GM21515 (cell line): ENCODE data around the gene CCL8.

Source experiments
- ATAC-seq: cut with Tn5 transposase; IDR thresholded peaks from one replicate; pipeline ENCODE4 v1.9.1; 2021; ENCODE audit not compliant: unreplicated experiment

Gene CCL8

GRCh38 chr17:34319039-34319483, at the start of gene CCL8:
TSS of gene CCL8 (plus strand) at chr17:34319435. CDS start at chr17:34319502, 67 bp downstream.
- no peak for ATAC-seq

- no peak for ATAC-seq
Observed at GRCh38 chr17:34269969-34270368, 49.3 kb upstream of the CCL8 start, which contains the start of gene CCL7. TSS of gene CCL7 (plus strand) at chr17:34270221. CDS start at chr17:34270291, 70 bp downstream.

GRCh38 chr17:34275881-34276280, 43.4 kb upstream of the CCL8 start:
- ATAC-seq, result no peak

GRCh38 chr17:34276826-34277225, 42.4 kb upstream of the CCL8 start:
- ATAC-seq, result no peak

GRCh38 chr17:34283571-34283970, 35.7 kb upstream of the CCL8 start:
- ATAC-seq, result no peak

GRCh38 chr17:34285286-34285792, 33.9 kb upstream of the CCL8 start, which contains the start of gene CCL11:
TSS of gene CCL11 (plus strand) at chr17:34285742. CDS start at chr17:34285809, 67 bp downstream.
- no peak for ATAC-seq

- no peak for ATAC-seq
Observed at GRCh38 chr17:34287875-34288274, 31.4 kb upstream of the CCL8 start.

GRCh38 chr17:34290586-34290985, 28.6 kb upstream of the CCL8 start:
- ATAC-seq, result no peak

GRCh38 chr17:34291721-34292348, 27.4 kb upstream of the CCL8 start:
- ATAC-seq, result no peak

GRCh38 chr17:34299027-34299426, 20.2 kb upstream of the CCL8 start:
- no peak for ATAC-seq

GRCh38 chr17:34299956-34300577, 19.2 kb upstream of the CCL8 start:
- no peak for ATAC-seq

GRCh38 chr17:34300652-34301370, 18.4 kb upstream of the CCL8 start:
- ATAC-seq, result no peak

GRCh38 chr17:34301986-34302385, 17.2 kb upstream of the CCL8 start:
- no peak for ATAC-seq

GRCh38 chr17:34302636-34303035, 16.6 kb upstream of the CCL8 start:
- no peak for ATAC-seq

- no peak for ATAC-seq
Observed at GRCh38 chr17:34303606-34304005, 15.6 kb upstream of the CCL8 start.

GRCh38 chr17:34305061-34305460, 14.2 kb upstream of the CCL8 start:
- ATAC-seq, result no peak

- ATAC-seq, result no peak
Observed at GRCh38 chr17:34305606-34306005, 13.6 kb upstream of the CCL8 start.

- no peak for ATAC-seq
Observed at GRCh38 chr17:34306466-34306865, 12.8 kb upstream of the CCL8 start.

- no peak for ATAC-seq
Observed at GRCh38 chr17:34307110-34307509, 12.1 kb upstream of the CCL8 start.

GRCh38 chr17:34308371-34308770, 10.9 kb upstream of the CCL8 start:
- ATAC-seq, result no peak

- no peak for ATAC-seq
Observed at GRCh38 chr17:34311291-34311690, 7.9 kb upstream of the CCL8 start.

- no peak for ATAC-seq
Observed at GRCh38 chr17:34312080-34312479, 7.2 kb upstream of the CCL8 start.
